DMS153 treated with DMSO at 0.1 percent for 48 hours (cell line): Measurements from ENCODE around the gene LTBP1.
"Not testable (repeated sequence)": the region's sequence is repeated elsewhere in the genome, so short reads cannot be mapped to it uniquely, and the experiment has no call there.

Source experiments
- DNase-seq: peaks from one replicate; lab custom pipeline; 2025; ENCODE audit not compliant: unreplicated experiment; lab: John Stamatoyannopoulos, UW

Gene LTBP1

GRCh38 chr2:33215983-33216382 is 269.2 kb downstream of the LTBP1 start:
- no peak for DNase-seq

GRCh38 chr2:33216508-33217182 is 269.9 kb downstream of the LTBP1 start:
- DNase-seq = no peak

GRCh38 chr2:33217406-33217805 is 270.7 kb downstream of the LTBP1 start:
- no peak for DNase-seq

GRCh38 chr2:33219114-33219513 is 272.4 kb downstream of the LTBP1 start:
- no peak for DNase-seq

GRCh38 chr2:33219850-33220275 is 273.1 kb downstream of the LTBP1 start:
- DNase-seq = no peak

- DNase-seq = no peak
Observed at GRCh38 chr2:33220533-33220932, 273.8 kb downstream of the LTBP1 start.

- no peak for DNase-seq
Observed at GRCh38 chr2:33221046-33221784, 274.5 kb downstream of the LTBP1 start.

GRCh38 chr2:33222309-33222708 is 275.6 kb downstream of the LTBP1 start:
- DNase-seq = no peak

- no peak for DNase-seq
Observed at GRCh38 chr2:33223856-33224255, 277.1 kb downstream of the LTBP1 start.

GRCh38 chr2:33225350-33225749 is 278.6 kb downstream of the LTBP1 start:
- no peak for DNase-seq

- no peak for DNase-seq
Observed at GRCh38 chr2:33226546-33226945, 279.8 kb downstream of the LTBP1 start.

GRCh38 chr2:33229646-33230045 is 282.9 kb downstream of the LTBP1 start:
- DNase-seq = no peak

- DNase-seq = no peak
Observed at GRCh38 chr2:33230195-33230594, 283.4 kb downstream of the LTBP1 start.

GRCh38 chr2:33230842-33231241 is 284.1 kb downstream of the LTBP1 start:
- no peak for DNase-seq

- DNase-seq = not testable (repeated sequence)
Observed at GRCh38 chr2:33235559-33235958, 288.8 kb downstream of the LTBP1 start.

GRCh38 chr2:33236482-33237385 is 290.0 kb downstream of the LTBP1 start:
- no peak for DNase-seq

GRCh38 chr2:33238111-33238510 is 291.4 kb downstream of the LTBP1 start:
- DNase-seq = no peak

GRCh38 chr2:33240178-33240577 is 293.4 kb downstream of the LTBP1 start:
- DNase-seq = no peak

GRCh38 chr2:33241072-33241471 is 294.3 kb downstream of the LTBP1 start:
- no peak for DNase-seq

- no peak for DNase-seq
Observed at GRCh38 chr2:33241581-33241980, 294.8 kb downstream of the LTBP1 start.

GRCh38 chr2:33242845-33243244 is 296.1 kb downstream of the LTBP1 start:
- no peak for DNase-seq

- no peak for DNase-seq
Observed at GRCh38 chr2:33246432-33246831, 299.7 kb downstream of the LTBP1 start.
